Suppressor macrophage treated with lipopolysaccharide for 4 hours (primary cell): ENCODE measurements around the gene DLGAP1.
"Not testable (repeated sequence)": the region's sequence is repeated elsewhere in the genome, so short reads cannot be mapped to it uniquely, and the experiment has no call there.

Source experiments
- DNase-seq: peaks from one replicate; pipeline ENCODE4 v3.0.0-alpha.2; 2020

Gene DLGAP1

GRCh38 chr18:4063545-4063944 is 391.6 kb downstream of the DLGAP1 start:
- no peak for DNase-seq

- peak; percentile 48 for DNase-seq
Measured at GRCh38 chr18:4060427-4061281, 394.5 kb downstream of the DLGAP1 start.

- DNase-seq: no peak
Measured at GRCh38 chr18:4058179-4058578, 396.9 kb downstream of the DLGAP1 start.

- no peak for DNase-seq
Measured at GRCh38 chr18:4040391-4041092, 414.6 kb downstream of the DLGAP1 start.

- no peak for DNase-seq
Measured at GRCh38 chr18:4035521-4035920, 419.6 kb downstream of the DLGAP1 start.

- DNase-seq: not testable (repeated sequence)
Measured at GRCh38 chr18:4034815-4035214, 420.3 kb downstream of the DLGAP1 start.

- DNase-seq: no peak
Measured at GRCh38 chr18:4026542-4026941, 428.6 kb downstream of the DLGAP1 start.

- DNase-seq: no peak
Measured at GRCh38 chr18:4024702-4025101, 430.4 kb downstream of the DLGAP1 start.

GRCh38 chr18:4022749-4023148 is 432.4 kb downstream of the DLGAP1 start:
- not testable (repeated sequence) for DNase-seq

- no peak for DNase-seq
Measured at GRCh38 chr18:4020026-4020425, 435.1 kb downstream of the DLGAP1 start.

GRCh38 chr18:4017480-4017879 is 437.6 kb downstream of the DLGAP1 start:
- DNase-seq: no peak

- no peak for DNase-seq
Measured at GRCh38 chr18:4016391-4017049, 438.6 kb downstream of the DLGAP1 start.

GRCh38 chr18:4007846-4008245 is 447.3 kb downstream of the DLGAP1 start:
- no peak for DNase-seq

- no peak for DNase-seq
Measured at GRCh38 chr18:4004183-4004829, 450.8 kb downstream of the DLGAP1 start.

- DNase-seq: peak; percentile 69
Measured at GRCh38 chr18:3998698-3999333, 456.3 kb downstream of the DLGAP1 start.

GRCh38 chr18:3995476-3996102 is 459.5 kb downstream of the DLGAP1 start:
- peak; percentile 78 for DNase-seq

- no peak for DNase-seq
Measured at GRCh38 chr18:3993941-3994687, 461.0 kb downstream of the DLGAP1 start.

- DNase-seq: peak; percentile 14
Measured at GRCh38 chr18:3985664-3986063, 469.4 kb downstream of the DLGAP1 start.

- DNase-seq: peak; percentile 9
Measured at GRCh38 chr18:3985020-3985419, 470.1 kb downstream of the DLGAP1 start.

GRCh38 chr18:3984163-3984757 is 470.8 kb downstream of the DLGAP1 start:
- DNase-seq: no peak
